Activated effector memory CD4-positive, alpha-beta T cell treated with Interleukin-2 at 50 U/mL for 16 hours (primary cell): ENCODE measurements around the gene GLT1D1.

Experiments used
- DNase-seq: peaks from one replicate; pipeline ENCODE4 v3.0.0-alpha.2; 2020

GLT1D1 gene

DNA sequence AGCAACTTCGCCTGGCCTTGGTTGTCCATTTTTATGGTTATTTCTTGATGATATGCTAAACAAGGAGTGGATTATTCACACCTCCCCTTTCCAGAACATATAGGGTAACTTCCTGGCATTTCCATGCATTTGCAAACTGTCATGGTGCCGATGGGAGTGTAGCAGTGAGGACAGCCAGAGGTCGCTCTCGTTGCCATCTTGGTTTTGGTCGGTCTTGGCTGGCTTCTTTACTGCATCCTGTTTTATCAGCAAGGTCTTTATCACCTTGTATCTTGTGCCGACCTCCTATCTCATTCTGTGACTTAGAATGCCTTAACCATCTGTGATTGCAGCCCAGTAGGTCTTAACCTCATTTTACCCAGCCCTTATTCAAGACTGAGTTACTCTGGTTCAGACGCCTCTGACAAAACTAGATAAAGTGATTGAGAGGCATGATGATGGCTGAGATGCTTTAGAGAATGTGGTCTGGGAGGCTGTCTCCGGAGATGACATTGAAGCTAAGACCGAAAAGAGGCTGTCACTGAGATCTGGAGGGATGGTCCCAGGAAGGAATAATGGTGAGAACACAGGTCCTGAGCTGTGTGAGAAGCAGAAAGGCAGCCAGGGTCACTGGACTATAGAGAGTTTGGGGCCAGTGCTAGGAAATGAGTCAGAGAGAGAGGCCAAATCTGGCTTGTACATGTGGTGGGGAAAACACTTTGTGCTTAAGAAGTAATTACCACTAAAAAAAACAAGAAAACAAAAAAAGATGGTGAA is 2.9 kb downstream of the GLT1D1 start:
- no peak for DNase-seq

DNA sequence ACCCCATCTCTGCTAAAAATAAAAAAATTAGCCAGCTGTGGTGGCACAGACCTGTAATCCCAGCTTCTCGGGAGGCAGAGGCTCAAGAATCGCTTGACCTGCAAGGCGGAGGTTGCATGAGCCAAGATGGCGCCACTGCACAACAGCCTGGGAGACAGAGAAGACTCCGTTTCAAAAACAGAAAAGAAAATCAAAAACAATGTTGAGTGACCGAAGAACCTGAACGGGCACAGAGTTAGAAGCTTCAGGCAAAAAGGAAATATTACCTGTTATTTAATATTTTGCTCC is 3.5 kb downstream of the GLT1D1 start:
- no peak for DNase-seq

DNA sequence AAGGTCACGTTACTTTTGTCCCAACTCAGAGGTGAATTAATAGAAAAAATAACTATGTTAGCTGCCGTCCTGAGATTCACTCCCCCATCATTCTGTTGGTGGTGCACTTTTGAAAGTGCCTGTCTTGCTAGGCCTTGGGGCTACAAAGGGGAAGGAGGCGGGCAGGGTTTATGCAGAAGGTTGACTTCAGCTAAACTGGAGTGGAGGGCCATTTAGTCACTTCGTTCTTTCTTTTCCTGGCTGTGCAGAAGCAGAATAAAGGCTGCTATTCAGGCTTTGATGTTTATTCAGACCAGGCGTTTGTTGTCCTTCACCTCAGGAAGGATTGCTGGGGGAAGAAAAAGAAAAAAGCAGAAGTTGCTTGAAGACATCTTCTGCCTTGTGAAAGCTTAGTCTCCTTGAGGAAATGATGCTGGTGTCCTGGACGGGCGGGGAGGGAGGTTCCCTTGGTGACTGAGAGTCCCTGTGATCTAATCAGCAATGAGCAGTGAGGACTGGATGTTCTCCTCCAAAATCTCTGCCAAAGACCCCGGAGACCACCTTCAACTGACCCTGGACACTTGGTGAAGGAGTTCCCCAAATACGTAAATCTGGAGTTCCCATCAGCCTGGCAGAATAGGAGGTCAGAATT is 4.0 kb downstream of the GLT1D1 start:
- DNase-seq, result no peak

DNA sequence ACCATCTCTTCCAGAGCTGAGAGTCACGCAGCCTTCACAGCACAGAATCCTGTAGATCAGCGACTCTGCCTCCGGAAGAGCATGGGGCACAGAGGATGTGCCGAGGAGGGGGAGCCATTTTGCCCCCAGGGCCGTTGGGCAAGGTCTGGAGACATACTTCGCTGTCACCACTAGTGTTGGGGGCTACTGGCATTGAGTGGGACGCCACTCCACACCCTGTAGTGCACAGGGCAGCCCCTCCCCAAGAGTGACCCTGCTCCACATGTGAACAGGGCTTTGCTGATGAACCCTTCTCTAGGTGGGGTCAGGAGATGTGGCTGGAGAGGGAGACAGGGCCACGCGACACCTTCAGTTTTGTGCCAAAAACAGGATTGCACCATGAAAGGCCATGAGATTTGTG is 6.0 kb downstream of the GLT1D1 start:
- DNase-seq, result no peak

- no peak for DNase-seq
Measured at GRCh38 chr12:128861226-128862016, 8.1 kb downstream of the GLT1D1 start.

DNA sequence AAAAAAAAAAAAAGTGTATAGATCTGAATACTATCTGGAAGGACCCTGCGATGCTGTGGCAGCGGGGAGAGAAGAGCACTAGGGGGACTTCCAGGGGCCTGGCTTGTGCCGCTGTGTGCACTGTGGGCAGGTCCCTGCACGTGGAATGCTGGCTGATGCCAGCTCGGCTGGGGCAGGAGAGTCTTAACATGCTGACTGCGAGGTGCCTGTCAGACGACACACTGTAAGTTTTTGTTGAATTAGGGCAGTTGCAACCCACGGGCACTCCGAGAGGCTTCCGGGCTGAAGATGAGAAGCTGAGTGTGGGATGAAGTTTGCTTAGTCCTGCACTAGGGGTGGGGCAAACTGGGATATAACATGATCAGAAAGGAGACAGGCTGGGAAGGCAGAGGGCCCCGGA is 10.7 kb downstream of the GLT1D1 start:
- no peak for DNase-seq

DNA sequence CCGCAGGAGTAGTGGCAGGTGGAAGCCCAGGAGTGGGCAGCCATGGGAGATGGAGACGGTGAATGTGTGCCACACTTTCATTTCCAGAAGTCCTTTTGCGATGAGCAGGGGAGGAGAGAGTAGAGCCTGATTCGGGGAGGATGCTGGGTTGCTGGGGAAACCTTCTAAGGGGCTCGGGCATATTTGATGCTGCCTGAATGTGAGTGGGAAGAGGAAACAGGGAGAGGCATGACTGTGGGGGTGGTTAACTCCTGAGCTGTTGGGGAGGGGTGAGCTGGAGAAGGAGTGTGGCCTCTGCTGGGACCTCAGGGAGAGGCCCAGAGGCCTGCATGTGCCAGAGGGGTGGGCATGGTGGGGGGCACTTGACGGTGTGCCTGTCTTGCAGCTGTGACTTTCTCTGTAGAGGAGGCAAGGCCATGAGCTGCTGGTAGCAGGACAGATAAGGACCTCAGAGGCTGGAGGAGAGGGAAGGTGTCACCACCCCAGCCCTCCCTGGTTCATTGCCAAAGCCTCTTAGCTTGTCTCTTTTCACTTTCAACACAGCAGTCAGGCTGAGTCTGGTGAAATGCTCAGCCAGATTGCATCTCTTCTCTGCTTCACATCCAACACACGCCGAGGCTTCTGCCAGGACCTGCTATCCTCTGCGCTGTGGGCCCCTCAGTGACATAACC is 11.4 kb downstream of the GLT1D1 start:
- no peak for DNase-seq

DNA sequence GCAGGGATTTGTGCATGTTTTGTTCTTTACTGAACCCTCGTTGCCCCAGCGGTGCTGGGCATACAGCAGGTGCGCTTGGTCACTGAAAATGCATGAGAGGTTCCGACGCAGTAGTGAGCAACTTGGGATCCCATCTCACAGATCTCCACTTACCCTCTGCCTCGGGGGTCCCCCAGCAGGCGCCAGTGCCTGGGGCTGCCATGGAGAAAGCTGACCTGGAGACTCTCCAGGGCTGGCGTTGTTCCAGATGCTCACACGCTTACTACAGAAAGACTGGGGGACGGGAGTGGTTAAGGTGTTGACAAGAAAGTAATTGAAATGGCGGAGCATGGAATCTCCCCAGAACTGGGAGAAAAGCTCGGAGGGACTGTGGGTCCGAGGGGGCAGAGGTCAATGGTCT is 14.2 kb downstream of the GLT1D1 start:
- no peak for DNase-seq

DNA sequence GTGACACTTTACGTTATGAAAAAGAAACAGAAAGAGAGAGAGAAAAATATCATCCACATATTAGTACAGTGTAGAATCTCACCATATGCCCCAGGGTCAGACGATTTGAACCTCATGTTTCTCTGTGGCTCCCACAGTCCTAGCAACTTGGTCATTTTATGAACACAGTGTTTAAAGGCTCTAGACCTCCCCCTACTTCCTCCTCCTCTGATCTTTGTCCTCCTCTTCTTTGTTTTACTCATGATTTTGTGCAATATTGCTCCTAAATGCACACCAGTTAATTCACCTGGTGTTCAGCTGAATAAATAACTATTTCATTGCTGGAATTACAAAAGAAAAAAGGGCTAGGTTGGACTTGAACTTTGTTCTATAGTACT is 18.2 kb downstream of the GLT1D1 start:
- DNase-seq, result no peak

DNA sequence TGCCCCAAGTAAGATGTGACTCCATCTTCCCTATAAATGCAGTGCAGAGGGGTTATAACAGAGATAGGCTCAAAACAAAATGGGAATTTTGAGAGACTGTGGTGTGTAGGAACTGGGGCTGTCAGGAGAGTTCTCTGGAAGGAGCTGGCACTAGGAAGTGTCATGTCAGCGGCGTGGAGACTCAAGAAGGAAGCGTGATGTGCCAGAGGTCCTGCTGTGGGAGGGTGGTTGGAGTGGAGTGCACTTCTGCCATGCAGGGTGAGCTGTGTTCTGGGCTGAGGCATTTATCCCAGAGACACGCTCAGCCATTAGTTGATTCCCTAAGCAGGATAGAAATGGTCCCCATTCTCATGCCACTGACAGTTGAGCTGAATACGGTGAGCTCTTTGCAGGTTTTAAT is 19.0 kb downstream of the GLT1D1 start:
- no peak for DNase-seq

DNA sequence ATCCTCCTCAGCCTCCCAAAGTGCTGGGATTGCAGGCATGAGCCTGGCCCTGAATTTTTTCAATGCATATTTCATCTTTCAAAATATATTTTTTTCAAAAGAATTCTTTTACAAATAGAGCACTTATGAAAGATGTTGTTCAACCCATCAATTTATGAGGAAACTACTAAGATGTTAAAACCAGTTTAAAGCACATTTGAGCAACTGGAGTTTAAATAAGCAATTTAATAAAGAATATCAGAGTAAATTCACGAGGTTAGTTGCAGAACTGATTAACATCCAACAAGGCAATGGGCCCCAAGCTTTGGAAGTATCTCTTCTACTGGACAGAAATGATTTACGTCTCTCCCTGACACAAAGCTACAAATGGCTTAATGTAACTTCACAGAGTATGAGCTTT is 23.3 kb downstream of the GLT1D1 start:
- no peak for DNase-seq

GRCh38 chr12:128879898-128880764 is 26.9 kb downstream of the GLT1D1 start:
- no peak for DNase-seq

- DNase-seq, result no peak
Measured at GRCh38 chr12:128891856-128892255, 38.6 kb downstream of the GLT1D1 start.

- no peak for DNase-seq
Measured at GRCh38 chr12:128903236-128903635, 50.0 kb downstream of the GLT1D1 start.

DNA sequence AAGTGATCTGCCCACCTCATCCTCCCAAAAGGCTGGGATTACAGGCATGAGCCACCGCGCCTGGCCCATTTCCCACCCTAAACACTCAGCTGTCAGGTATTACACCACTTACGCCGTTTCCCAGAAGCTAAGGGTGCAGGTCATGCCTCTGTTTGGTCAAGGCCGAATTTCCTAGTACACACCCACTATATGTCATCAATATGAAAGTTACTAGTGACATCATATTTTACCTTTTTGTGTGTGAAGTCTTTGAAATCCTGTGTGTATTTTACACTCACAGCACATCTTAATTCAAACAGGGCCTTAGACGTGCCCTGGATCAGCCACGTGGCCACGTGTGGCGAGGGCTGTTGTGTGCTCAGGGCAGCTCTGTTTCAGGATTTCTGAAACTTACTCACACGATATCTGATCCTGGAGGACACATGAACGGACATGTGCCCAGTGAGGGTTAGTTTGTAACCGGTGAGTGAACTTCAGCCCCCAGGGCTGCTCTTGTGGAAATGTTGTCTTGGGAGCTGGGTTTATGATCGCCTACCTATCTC is 51.8 kb downstream of the GLT1D1 start:
- DNase-seq, result no peak

GRCh38 chr12:128906485-128907137 is 53.3 kb downstream of the GLT1D1 start:
- DNase-seq, result no peak

DNA sequence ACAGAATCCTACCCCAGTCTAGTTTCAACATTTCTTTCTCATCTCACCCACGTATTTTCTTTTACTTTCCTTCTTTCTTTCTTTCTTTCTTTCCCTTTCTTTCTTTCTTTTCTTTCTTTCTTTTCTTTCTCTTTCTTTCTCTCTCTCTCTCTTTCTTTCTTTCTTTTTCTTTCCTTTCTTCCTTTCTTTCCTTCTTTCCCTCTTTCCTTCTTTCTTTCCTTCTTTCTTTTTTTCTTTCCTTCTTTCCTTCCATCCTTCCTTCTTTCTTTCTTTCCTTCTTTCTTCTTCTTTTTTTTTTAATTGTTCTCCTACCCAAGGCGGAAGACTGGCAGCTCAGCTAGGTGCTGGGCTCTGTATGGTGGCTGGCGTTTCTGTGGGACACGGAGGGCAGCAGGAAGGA is 55.0 kb downstream of the GLT1D1 start:
- DNase-seq, result no peak

DNA sequence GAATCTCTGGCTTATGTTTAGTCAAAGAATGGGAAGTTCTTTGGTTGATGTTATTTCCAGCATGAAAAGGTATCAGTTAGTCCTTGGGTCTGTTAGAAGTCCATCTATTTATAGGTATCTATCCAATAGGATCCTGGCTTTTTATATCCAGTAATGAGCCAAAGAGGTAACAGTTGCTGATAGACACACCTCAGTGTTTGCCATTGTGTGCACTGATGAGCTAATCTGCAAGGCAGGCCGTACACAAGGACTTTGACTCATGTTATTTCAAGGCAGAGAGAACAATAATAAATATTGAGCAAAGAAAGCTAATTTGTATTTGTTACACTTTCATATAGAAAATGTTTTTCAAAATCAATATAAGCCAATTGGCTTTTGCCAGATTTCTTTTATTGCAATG is 56.4 kb downstream of the GLT1D1 start:
- DNase-seq, result no peak

DNA sequence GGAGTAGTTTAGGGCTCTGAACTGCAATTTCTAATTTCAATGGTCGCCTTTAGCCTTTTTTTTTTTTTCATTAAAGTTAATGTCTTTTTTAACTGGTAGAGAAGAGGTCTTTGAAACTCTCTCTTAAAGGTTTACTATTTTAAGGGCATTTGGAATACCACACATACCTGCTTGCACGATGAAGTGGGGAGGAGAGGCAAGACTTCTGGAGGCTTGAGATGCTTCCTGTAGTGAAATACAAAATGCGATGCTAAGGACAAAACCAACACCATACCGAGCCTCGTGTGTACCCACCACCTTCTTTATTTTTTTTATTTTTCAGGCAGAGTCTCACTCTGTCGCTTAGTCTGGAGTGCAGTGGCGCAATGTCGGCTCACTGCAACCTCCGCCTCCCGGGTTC is 57.4 kb downstream of the GLT1D1 start:
- DNase-seq, result no peak

- DNase-seq, result no peak
Measured at GRCh38 chr12:128911861-128912260, 58.6 kb downstream of the GLT1D1 start.

- no peak for DNase-seq
Measured at GRCh38 chr12:128914908-128915563, 61.8 kb downstream of the GLT1D1 start.
